ENCODE measurements around the gene PRXL2B. TPM values are rescaled to one million over a fixed set of nuclear protein-coding genes. Genes with fewer than 3 reads are reported as not detected.
"Not testable (repeated sequence)": the region's sequence is repeated elsewhere in the genome, so short reads cannot be mapped to it uniquely, and the experiment has no call there.

The PRXL2B gene
- total and polyA plus RNA-seq, 4 donors: 19.0 to 85.9 (median 52.0) TPM

GRCh38 chr1:2550309-2550861 is 36.2 kb upstream of the PRXL2B start:
- WGBS (ENCODE audit: insufficient coverage): 72% methylated on average over 6 of the region's 12 CpGs
- not testable (repeated sequence) for H3K27ac ChIP-seq (ENCODE audit: low read depth, low read length); H3K4me3 ChIP-seq (ENCODE audit: low read depth, low read length); DNase-seq (ENCODE audit: low read depth in 4 of 6, low spot score in 6 of 6); H3K36me3 ChIP-seq (ENCODE audit: control insufficient read depth, insufficient read depth, low read length); H3K9me3 ChIP-seq (ENCODE audit: control insufficient read depth, insufficient read depth, low read length)
- Histone ChIP-seq H3K27me3 (ENCODE audit: control insufficient read depth, insufficient read depth, low read length) (peaks cover 12% of the 10 kb centered on the region), H3K4me1 (ENCODE audit: control insufficient read depth, insufficient read depth, low read length) (peaks cover 57% of the 10 kb centered on the region)

GRCh38 chr1:2551544-2551943 is 35.0 kb upstream of the PRXL2B start:
- not testable (repeated sequence) for DNase-seq (ENCODE audit: low read depth in 4 of 6, low spot score in 6 of 6); H3K27ac ChIP-seq (ENCODE audit: low read depth, low read length); H3K27me3 ChIP-seq (ENCODE audit: control insufficient read depth, insufficient read depth, low read length); H3K4me3 ChIP-seq (ENCODE audit: low read depth, low read length); H3K9me3 ChIP-seq (ENCODE audit: control insufficient read depth, insufficient read depth, low read length); H3K36me3 ChIP-seq (ENCODE audit: control insufficient read depth, insufficient read depth, low read length)
- peaks cover 58% of the 10 kb centered on the region for H3K4me1 ChIP-seq (ENCODE audit: control insufficient read depth, insufficient read depth, low read length)
- WGBS (ENCODE audit: insufficient coverage): 81% methylated on average over 4 of the region's 9 CpGs

- no peak overlapping the region for H3K4me3 ChIP-seq (ENCODE audit: low read depth, low read length)
- DNase-seq (ENCODE audit: low read depth in 4 of 6, low spot score in 6 of 6): no peak
- peaks cover 6% of the 10 kb centered on the region for H3K27me3 ChIP-seq (ENCODE audit: control insufficient read depth, insufficient read depth, low read length)
- H3K4me1 ChIP-seq (ENCODE audit: control insufficient read depth, insufficient read depth, low read length): peaks cover 58% of the 10 kb centered on the region
- H3K27ac ChIP-seq (ENCODE audit: low read depth, low read length): no peak overlapping the region
- no peaks in the 10 kb centered on the region for H3K36me3 ChIP-seq (ENCODE audit: control insufficient read depth, insufficient read depth, low read length)
- no peaks in the 10 kb centered on the region for H3K9me3 ChIP-seq (ENCODE audit: control insufficient read depth, insufficient read depth, low read length)
- WGBS (ENCODE audit: insufficient coverage): 49% methylated on average over 23 of the region's 26 CpGs
Observed at GRCh38 chr1:2552189-2552588, 34.4 kb upstream of the PRXL2B start.

- 58% methylated on average over 2 of the region's 9 CpGs for WGBS (ENCODE audit: insufficient coverage)
- not testable (repeated sequence) for DNase-seq (ENCODE audit: low read depth in 4 of 6, low spot score in 6 of 6); H3K36me3 ChIP-seq (ENCODE audit: control insufficient read depth, insufficient read depth, low read length); H3K27me3 ChIP-seq (ENCODE audit: control insufficient read depth, insufficient read depth, low read length); H3K4me3 ChIP-seq (ENCODE audit: low read depth, low read length); H3K9me3 ChIP-seq (ENCODE audit: control insufficient read depth, insufficient read depth, low read length); H3K27ac ChIP-seq (ENCODE audit: low read depth, low read length)
- H3K4me1 ChIP-seq (ENCODE audit: control insufficient read depth, insufficient read depth, low read length): peaks cover 51% of the 10 kb centered on the region
Observed at GRCh38 chr1:2553076-2553475, 33.5 kb upstream of the PRXL2B start.

GRCh38 chr1:2553871-2554620 is 32.5 kb upstream of the PRXL2B start:
- H3K4me1 ChIP-seq (ENCODE audit: control insufficient read depth, insufficient read depth, low read length): peaks cover 42% of the 10 kb centered on the region
- H3K36me3 ChIP-seq (ENCODE audit: control insufficient read depth, insufficient read depth, low read length): peaks cover 7% of the 10 kb centered on the region
- H3K9me3 ChIP-seq (ENCODE audit: control insufficient read depth, insufficient read depth, low read length): no peaks in the 10 kb centered on the region
- no peak overlapping the region for H3K4me3 ChIP-seq (ENCODE audit: low read depth, low read length)
- no peaks in the 10 kb centered on the region for H3K27me3 ChIP-seq (ENCODE audit: control insufficient read depth, insufficient read depth, low read length)
- 88% methylated on average over 29 of the region's 30 CpGs for WGBS (ENCODE audit: insufficient coverage)
- H3K27ac ChIP-seq (ENCODE audit: low read depth, low read length): no peak overlapping the region
- no peak for DNase-seq (ENCODE audit: low read depth in 4 of 6, low spot score in 6 of 6)

GRCh38 chr1:2554621-2555387 is 31.8 kb upstream of the PRXL2B start:
- no peak overlapping the region for H3K4me3 ChIP-seq (ENCODE audit: low read depth, low read length)
- H3K9me3 ChIP-seq (ENCODE audit: control insufficient read depth, insufficient read depth, low read length): no peaks in the 10 kb centered on the region
- no peaks in the 10 kb centered on the region for H3K27me3 ChIP-seq (ENCODE audit: control insufficient read depth, insufficient read depth, low read length)
- peak in 1 of 6 donors; percentile 38 for DNase-seq (ENCODE audit: low read depth in 4 of 6, low spot score in 6 of 6)
- H3K27ac ChIP-seq (ENCODE audit: low read depth, low read length): no peak overlapping the region
- WGBS (ENCODE audit: insufficient coverage): 64% methylated on average over 12 of the region's 19 CpGs
- peaks cover 10% of the 10 kb centered on the region for H3K36me3 ChIP-seq (ENCODE audit: control insufficient read depth, insufficient read depth, low read length)
- H3K4me1 ChIP-seq (ENCODE audit: control insufficient read depth, insufficient read depth, low read length): peaks cover 38% of the 10 kb centered on the region

GRCh38 chr1:2555634-2556276 is 30.8 kb upstream of the PRXL2B start:
- H3K27ac ChIP-seq (ENCODE audit: low read depth, low read length): peak overlapping the region; percentile 36
- DNase-seq (ENCODE audit: low read depth in 4 of 6, low spot score in 6 of 6): peak in 1 of 6 donors; percentile 24

GRCh38 chr1:2556277-2556677 is 30.3 kb upstream of the PRXL2B start, which contains the start of gene TNFRSF14:
Gene TNFRSF14 (plus strand): TSS chr1:2556371. CDS start chr1:2556665, 294 bp downstream.
- Histone ChIP-seq H3K4me1 (ENCODE audit: control insufficient read depth, insufficient read depth, low read length) (peaks cover 39% of the 10 kb centered on the region), H3K27me3 (ENCODE audit: control insufficient read depth, insufficient read depth, low read length) (no peaks in the 10 kb centered on the region), H3K27ac (ENCODE audit: low read depth, low read length) (peak within 1 kb of the TSS; percentile 36), H3K4me3 (ENCODE audit: low read depth, low read length) (peak within 1 kb of the TSS; percentile 38), H3K9me3 (ENCODE audit: control insufficient read depth, insufficient read depth, low read length) (no peaks in the 10 kb centered on the region), H3K36me3 (ENCODE audit: control insufficient read depth, insufficient read depth, low read length) (peaks cover 14% of the 10 kb centered on the region)
- DNase-seq (ENCODE audit: low read depth in 4 of 6, low spot score in 6 of 6): peak in 2 of 6 donors; percentile 47 to 66
- 21% methylated on average over 16 of the region's 16 CpGs for WGBS (ENCODE audit: insufficient coverage)

More at GRCh38 chr1:2555634-2556276, 30.8 kb upstream of the PRXL2B start:
- Histone ChIP-seq H3K9me3 (ENCODE audit: control insufficient read depth, insufficient read depth, low read length) (no peaks in the 10 kb centered on the region), H3K4me3 (ENCODE audit: low read depth, low read length) (peak overlapping the region; percentile 38), H3K36me3 (ENCODE audit: control insufficient read depth, insufficient read depth, low read length) (peaks cover 14% of the 10 kb centered on the region), H3K4me1 (ENCODE audit: control insufficient read depth, insufficient read depth, low read length) (peaks cover 39% of the 10 kb centered on the region), H3K27me3 (ENCODE audit: control insufficient read depth, insufficient read depth, low read length) (no peaks in the 10 kb centered on the region)
- 62% methylated on average over 19 of the region's 26 CpGs for WGBS (ENCODE audit: insufficient coverage)

- Histone ChIP-seq H3K9me3 (ENCODE audit: control insufficient read depth, insufficient read depth, low read length) (no peaks in the 10 kb centered on the region), H3K27ac (ENCODE audit: low read depth, low read length) (peak overlapping the region; percentile 36), H3K4me3 (ENCODE audit: low read depth, low read length) (peak overlapping the region; percentile 38), H3K4me1 (ENCODE audit: control insufficient read depth, insufficient read depth, low read length) (peaks cover 39% of the 10 kb centered on the region), H3K27me3 (ENCODE audit: control insufficient read depth, insufficient read depth, low read length) (no peaks in the 10 kb centered on the region), H3K36me3 (ENCODE audit: control insufficient read depth, insufficient read depth, low read length) (peaks cover 17% of the 10 kb centered on the region)
- WGBS (ENCODE audit: insufficient coverage): 61% methylated on average over 21 of the region's 24 CpGs
- no peak for DNase-seq (ENCODE audit: low read depth in 4 of 6, low spot score in 6 of 6)
Observed at GRCh38 chr1:2556678-2557481, 29.7 kb upstream of the PRXL2B start.

Measured in spinal cord (tissue), 10 donors.